Keratinocyte (primary cell): ENCODE measurements around the gene FAIM. TPM values are rescaled to one million over a fixed set of nuclear protein-coding genes. Genes with fewer than 3 reads are reported as not detected.
"Not testable (repeated sequence)": the region's sequence is repeated elsewhere in the genome, so short reads cannot be mapped to it uniquely, and the experiment has no call there.

ENCODE experiments used
- DNase-seq: peaks from one replicate; pipeline ENCODE4 v3.0.0-alpha.2; 2011; ENCODE audit warnings: low read depth, missing footprints, low spot score
- FAIRE-seq: peaks from 2 replicates; lab custom pipeline; 2011; peaks lifted over from hg19 to GRCh38; lab: Jason Lieb, UNC
- H2AFZ ChIP-seq: 2 replicates; pipeline ENCODE4 v1.6.0; 2012; ENCODE audit warnings: low read length, control low read depth, inconsistent platforms; ENCODE audit not compliant: control insufficient read depth
- H3K27ac ChIP-seq: 2 replicates; pipeline ENCODE4 v1.5.1; 2011; ENCODE audit warnings: low read length; ENCODE audit not compliant: control insufficient read depth, insufficient read depth
- H3K27me3 ChIP-seq: 3 replicates; pipeline ENCODE4 v1.6.0; 2011; ENCODE audit warnings: low read length; ENCODE audit not compliant: control insufficient read depth, insufficient read depth; ENCODE audit errors: extremely low read depth
- H3K36me3 ChIP-seq, 2 experiments: 2 replicates in 1 of 2; 3 replicates in 1 of 2; pipeline ENCODE4 v1.5.1; 2011; ENCODE audit warnings: low read length in 2 of 2, mild to moderate bottlenecking in 1 of 2; ENCODE audit not compliant: control insufficient read depth in 2 of 2, insufficient read depth in 2 of 2; ENCODE audit errors: extremely low read depth in 1 of 2
- H3K4me1 ChIP-seq: 3 replicates; pipeline ENCODE4 v1.5.1; 2011; ENCODE audit warnings: low read length; ENCODE audit not compliant: control insufficient read depth, insufficient read depth; ENCODE audit errors: extremely low read depth
- H3K4me2 ChIP-seq: 3 replicates; pipeline ENCODE4 v1.6.0; 2011; ENCODE audit warnings: low read depth, low read length; ENCODE audit not compliant: control insufficient read depth, insufficient read depth; ENCODE audit errors: extremely low read depth
- H3K4me3 ChIP-seq, 3 experiments: fragments of 200-600 bp in 1 of 3; sonication (generic) in 1 of 3; 2 replicates in 2 of 3; 3 replicates in 1 of 3; pipeline ENCODE4 v1.5.1; 2011 to 2016; ENCODE audit warnings: low read length in 3 of 3, mild to moderate bottlenecking in 3 of 3, control low read depth in 2 of 3, inconsistent platforms in 1 of 3, low read depth in 1 of 3, mixed read lengths in 1 of 3, mixed run types in 1 of 3, moderate library complexity in 1 of 3; ENCODE audit not compliant: control insufficient read depth in 2 of 3, insufficient read depth in 2 of 3; ENCODE audit errors: extremely low read depth in 1 of 3
- H3K79me2 ChIP-seq: 2 replicates; pipeline ENCODE4 v1.6.0; 2012; ENCODE audit warnings: low read length; ENCODE audit not compliant: control insufficient read depth, insufficient read depth
- H3K9ac ChIP-seq: 3 replicates; pipeline ENCODE4 v1.6.0; 2011; ENCODE audit warnings: low read length; ENCODE audit not compliant: control insufficient read depth, insufficient read depth; ENCODE audit errors: extremely low read depth
- H3K9me1 ChIP-seq: 3 replicates; pipeline ENCODE4 v1.6.0; 2011; ENCODE audit warnings: low read length; ENCODE audit not compliant: control insufficient read depth, insufficient read depth; ENCODE audit errors: extremely low read depth
- H3K9me3 ChIP-seq: 2 replicates; pipeline ENCODE4 v1.5.1; 2012; ENCODE audit warnings: low read depth, low read length; ENCODE audit not compliant: control insufficient read depth
- H4K20me1 ChIP-seq: 3 replicates; pipeline ENCODE4 v1.6.0; 2011; ENCODE audit warnings: low read length; ENCODE audit not compliant: control insufficient read depth, insufficient read depth; ENCODE audit errors: extremely low read depth
- CTCF ChIP-seq, 3 experiments: IDR thresholded peaks in 1 of 3; conservative IDR thresholded peaks in 1 of 3; optimal IDR thresholded peaks in 1 of 3; 2 replicates in 2 of 3; 3 replicates in 1 of 3; pipeline versions ENCODE3 to v1.5.1; 2011; ENCODE audit warnings: low read length in 3 of 3, mild to moderate bottlenecking in 3 of 3, moderate library complexity in 2 of 3, control low read depth in 1 of 3, inconsistent platforms in 1 of 3; ENCODE audit not compliant: insufficient read depth in 2 of 3; ENCODE audit errors: extremely low read depth in 1 of 3
- EZH2 ChIP-seq: IDR thresholded peaks from one replicate; pipeline ENCODE4 v1.6.1; 2012; ENCODE audit warnings: inconsistent platforms, mild to moderate bottlenecking, low read length, moderate library complexity
- dilution Hi-C: fragments of 300-500 bp; cut with MboI; formaldehyde crosslinking; loops from one replicate; pipeline ENCODE4 v1.7.0; 2020; ENCODE audit warnings: low sequenced_read_pairs; ENCODE audit not compliant: extremely low pct_ligation_motif_present
- polyA plus RNA-seq, 5 experiments: library from polyadenylated mRNA; depleted of rRNA in 3 of 5; stranded (reverse) in 3 of 5; stranded (forward) in 1 of 5; unstranded in 1 of 5; fragments of >200 nt; gene quantifications; 1 replicate in 1 of 5; 2 replicates in 3 of 5; 3 replicates in 1 of 5; pipeline versions ENCODE4 v1.2.1 to v1.2.3, GENCODE V29; 2011 to 2012; ENCODE audit warnings: missing spikeins in 2 of 5, low read depth in 1 of 5, low replicate concordance in 1 of 5

Gene FAIM
- polyA plus RNA-seq, 1 donor (not counting 4 experiments of a cell fraction or from before 2014, with no cell fraction given) = 6.7 TPM

GRCh38 chr3:138567403-138567802 lies 41.2 kb upstream of the FAIM start:
- H3K4me1 ChIP-seq = no peaks in the 10 kb centered on the region
- dilution Hi-C loops = no loop called here
- H3K4me3 ChIP-seq = no peak overlapping the region
- H3K27ac ChIP-seq = no peak overlapping the region
- H3K4me2 ChIP-seq = no peak overlapping the region
- no peak for TF ChIP-seq EZH2
- no peak for TF ChIP-seq CTCF (optimal IDR thresholded peaks at IDR 0.05 in 1 of 3, IDR thresholded peaks at IDR 0.05 in 1 of 3, conservative IDR thresholded peaks at IDR 0.05 in 1 of 3; ENCODE audit: extremely low read depth in 1 of 3, insufficient read depth in 2 of 3, low read length in 3 of 3)
- H2AFZ ChIP-seq = no peak overlapping the region
- no peak overlapping the region for H3K9ac ChIP-seq
- H3K9me1 ChIP-seq = no peaks in the 10 kb centered on the region
- DNase-seq = no peak
- FAIRE-seq = no peak
- no peaks in the 10 kb centered on the region for H3K27me3 ChIP-seq
- no peaks in the 10 kb centered on the region for H4K20me1 ChIP-seq
- no peaks in the 10 kb centered on the region for H3K79me2 ChIP-seq
- no peaks in the 10 kb centered on the region for H3K9me3 ChIP-seq
- no peaks in the 10 kb centered on the region for H3K36me3 ChIP-seq

GRCh38 chr3:138569090-138569489 lies 39.5 kb upstream of the FAIM start:
- no peak for TF ChIP-seq CTCF (optimal IDR thresholded peaks at IDR 0.05 in 1 of 3, IDR thresholded peaks at IDR 0.05 in 1 of 3, conservative IDR thresholded peaks at IDR 0.05 in 1 of 3; ENCODE audit: extremely low read depth in 1 of 3, insufficient read depth in 2 of 3, low read length in 3 of 3)
- no peak for TF ChIP-seq EZH2
- Histone ChIP-seq H3K36me3 (no peaks in the 10 kb centered on the region), H3K79me2 (no peaks in the 10 kb centered on the region), H4K20me1 (no peaks in the 10 kb centered on the region), H2AFZ (no peak overlapping the region), H3K27ac (no peak overlapping the region), H3K9me1 (no peaks in the 10 kb centered on the region), H3K27me3 (no peaks in the 10 kb centered on the region), H3K4me3 (no peak overlapping the region), H3K9ac (no peak overlapping the region), H3K4me1 (no peaks in the 10 kb centered on the region), H3K4me2 (no peak overlapping the region), H3K9me3 (no peaks in the 10 kb centered on the region)
- dilution Hi-C loops = no loop called here
- DNase-seq (no peak), FAIRE-seq (no peak)

GRCh38 chr3:138569624-138570023 lies 38.9 kb upstream of the FAIM start:
- H3K9ac ChIP-seq, H2AFZ ChIP-seq, H3K9me1 ChIP-seq, H3K36me3 ChIP-seq, H3K4me1 ChIP-seq, H3K27ac ChIP-seq, FAIRE-seq, H3K4me2 ChIP-seq, H4K20me1 ChIP-seq, H3K79me2 ChIP-seq, H3K27me3 ChIP-seq, H3K9me3 ChIP-seq, dilution Hi-C loops, H3K4me3 ChIP-seq, DNase-seq: not testable (repeated sequence)
